Measurements from ENCODE around the gene CCDC142. TPM values are rescaled to one million over a fixed set of nuclear protein-coding genes. Genes with fewer than 3 reads are reported as not detected.

The CCDC142 gene
- polyA plus RNA-seq, 1 of the 3 experiments (the other 2 are of a cell fraction): 8.7 TPM

- TF ChIP-seq, protein P1, sequence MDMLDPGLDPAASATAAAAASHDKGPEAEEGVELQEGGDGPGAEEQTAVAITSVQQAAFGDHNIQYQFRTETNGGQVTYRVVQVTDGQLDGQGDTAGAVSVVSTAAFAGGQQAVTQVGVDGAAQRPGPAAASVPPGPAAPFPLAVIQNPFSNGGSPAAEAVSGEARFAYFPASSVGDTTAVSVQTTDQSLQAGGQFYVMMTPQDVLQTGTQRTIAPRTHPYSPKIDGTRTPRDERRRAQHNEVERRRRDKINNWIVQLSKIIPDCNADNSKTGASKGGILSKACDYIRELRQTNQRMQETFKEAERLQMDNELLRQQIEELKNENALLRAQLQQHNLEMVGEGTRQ (IDR thresholded peaks at IDR 0.05; ENCODE audit: borderline replicate concordance, low read depth, low read length): 0 out of 2 replicates have a peak, but pooled peaks have one; percentile 10
- TF ChIP-seq SMC3 (IDR thresholded peaks at IDR 0.05; ENCODE audit: low read depth, low read length) (peak; percentile 29; the same call in 1 of the 2 replicates), YY1 (IDR thresholded peaks at IDR 0.05; ENCODE audit: low read depth) (peak; percentile 99), RXRA (IDR thresholded peaks at IDR 0.05; ENCODE audit: borderline replicate concordance, low read depth) (no peak), NRF1 (IDR thresholded peaks at IDR 0.05; ENCODE audit: low read depth, low read length) (no peak), RCOR1 (IDR thresholded peaks at IDR 0.05; ENCODE audit: low read length) (no peak; the same call in 1 of the 2 replicates), SIN3A (IDR thresholded peaks at IDR 0.05; ENCODE audit: borderline replicate concordance, low read depth, low read length) (peak; percentile 96; the same call in 1 of the 2 replicates), RAD21 (IDR thresholded peaks at IDR 0.05; ENCODE audit: low read length) (no peak; the same call in 1 of the 2 replicates), FOXM1 (IDR thresholded peaks at IDR 0.05; ENCODE audit: low read depth) (no peak), TCF12 (IDR thresholded peaks at IDR 0.05) (peak; percentile 34; the same call in 1 of the 2 replicates), EZH2phosphoT487 (IDR thresholded peaks at IDR 0.05; ENCODE audit: borderline replicate concordance, low read depth) (no peak)
- TF ChIP-seq, protein P2, sequence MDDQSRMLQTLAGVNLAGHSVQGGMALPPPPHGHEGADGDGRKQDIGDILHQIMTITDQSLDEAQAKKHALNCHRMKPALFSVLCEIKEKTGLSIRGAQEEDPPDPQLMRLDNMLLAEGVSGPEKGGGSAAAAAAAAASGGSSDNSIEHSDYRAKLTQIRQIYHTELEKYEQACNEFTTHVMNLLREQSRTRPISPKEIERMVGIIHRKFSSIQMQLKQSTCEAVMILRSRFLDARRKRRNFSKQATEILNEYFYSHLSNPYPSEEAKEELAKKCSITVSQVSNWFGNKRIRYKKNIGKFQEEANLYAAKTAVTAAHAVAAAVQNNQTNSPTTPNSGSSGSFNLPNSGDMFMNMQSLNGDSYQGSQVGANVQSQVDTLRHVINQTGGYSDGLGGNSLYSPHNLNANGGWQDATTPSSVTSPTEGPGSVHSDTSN (IDR thresholded peaks at IDR 0.05): peak; percentile 47; the same call in 1 of the 2 replicates
Measured at GRCh38 chr2:74454654-74455511, 27.9 kb downstream of the CCDC142 start, which contains the start of gene INO80B (continued).

GRCh38 chr2:74450570-74451190 lies 32.1 kb downstream of the CCDC142 start:
- WGBS (ENCODE audit: low lambda C conversion rate): 72% methylated on average over 3 of the region's 3 CpGs
- no peaks in the 10 kb centered on the region for H3K27me3 ChIP-seq (ENCODE audit: insufficient read depth)
- no peak for TF ChIP-seq GATA2 (CRISPR knock-in tag; IDR thresholded peaks at IDR 0.05)
- TF ChIP-seq EZH2phosphoT487 (IDR thresholded peaks at IDR 0.05; ENCODE audit: borderline replicate concordance, low read depth): no peak
- no peak for TF ChIP-seq USF1 (IDR thresholded peaks at IDR 0.05; ENCODE audit: borderline replicate concordance, low read depth)
- TF ChIP-seq SIN3A (IDR thresholded peaks at IDR 0.05; ENCODE audit: borderline replicate concordance, low read depth, low read length): no peak
- TF ChIP-seq MXI1 (IDR thresholded peaks at IDR 0.05; ENCODE audit: low read depth, low read length): no peak
- no peak for TF ChIP-seq SMC3 (IDR thresholded peaks at IDR 0.05; ENCODE audit: low read depth, low read length)
- TF ChIP-seq GABPA (IDR thresholded peaks at IDR 0.05; ENCODE audit: low read depth): no peak
- no peak for TF ChIP-seq ELF1 (IDR thresholded peaks at IDR 0.05)
- no peak overlapping the region for H2AFZ ChIP-seq (ENCODE audit: low read depth)
- no peak overlapping the region for H3K9ac ChIP-seq
- H3K4me3 ChIP-seq (ENCODE audit: low read depth in 2 of 2, low read length in 1 of 2): no peak overlapping the region
- H4K20me1 ChIP-seq (ENCODE audit: insufficient read depth): no peaks in the 10 kb centered on the region
- CTCF ChIA-PET: interaction anchor here (0.7 kb wide), 1 partner anchor 99 kb away, joined by 3 read pairs; no protein-coding TSS in a partner anchor
- no peak overlapping the region for H3K4me2 ChIP-seq
- H3K79me2 ChIP-seq (ENCODE audit: insufficient read depth): peaks cover 7% of the 10 kb centered on the region
- H3K4me1 ChIP-seq (ENCODE audit: control insufficient read depth in 1 of 2, insufficient read depth in 2 of 2, low read depth in 1 of 2, low read length in 1 of 2): peaks cover 3 to 4% of the 10 kb centered on the region in 2 experiments; a peak in 2 of 4 replicates
- H3K27ac ChIP-seq (ENCODE audit: low read depth in 2 of 2, low read length in 1 of 2): no peak overlapping the region
- POLR2A ChIA-PET: no interaction called here
- H3K36me3 ChIP-seq (replicated peaks in 1 of 2; ENCODE audit: control insufficient read depth in 1 of 2, insufficient read depth in 2 of 2, low read length in 1 of 2): no peaks in the 10 kb centered on the region
- H3K9me2 ChIP-seq: no peaks in the 10 kb centered on the region
- H3K9me3 ChIP-seq: no peaks in the 10 kb centered on the region
- no peak for DNase-seq
- H3F3A ChIP-seq (replicated peaks; ENCODE audit: insufficient read depth): peaks cover 7% of the 10 kb centered on the region

All from SK-N-SH (cell line).